Prostate gland (tissue), 2 donors: ENCODE results near the gene ALDOC. TPM values are rescaled to one million over a fixed set of nuclear protein-coding genes. Genes with fewer than 3 reads are reported as not detected.

Experiments used
- DNase-seq: peaks from one replicate; pipeline ENCODE4 v3.0.0-alpha.2; 2019; ENCODE audit warnings: low spot score
- H3K27ac ChIP-seq, 2 donors: fragments of 200-600 bp; sonication (generic); 2 replicates each; pipeline ENCODE4 v1.5.1; 2017 to 2019
- H3K27me3 ChIP-seq: fragments of 200-600 bp; sonication (generic); replicated peaks from 2 replicates; pipeline ENCODE4 v1.5.1; 2019; ENCODE audit not compliant: insufficient read depth
- H3K36me3 ChIP-seq, 2 donors: fragments of 200-600 bp; sonication (generic); 1 replicate in 1 of 2; 2 replicates in 1 of 2; pipeline versions ENCODE4 v1.5.1 to v1.8.1; 2017 to 2019
- H3K4me1 ChIP-seq: fragments of 200-600 bp; sonication (generic); replicated peaks from 2 replicates; pipeline ENCODE4 v1.5.1; 2019
- H3K4me3 ChIP-seq, 2 donors: fragments of 200-600 bp; sonication (generic); 2 replicates each; pipeline ENCODE4 v1.5.1; 2017 to 2019
- H3K9me3 ChIP-seq: fragments of 200-600 bp; sonication (generic); 2 replicates; pipeline ENCODE4 v1.5.1; 2017
- CTCF ChIP-seq, 4 experiments: fragments of 200-600 bp in 2 of 4; fragments of 450-650 bp in 2 of 4; sonication (generic) in 2 of 4; IDR thresholded peaks; 1 replicate in 3 of 4; 2 replicates in 1 of 4; pipeline ENCODE4 v1.5.1; 2016 to 2019; ENCODE audit warnings: antibody characterized with exemption in 4 of 4, mild to moderate bottlenecking in 2 of 4, moderate library complexity in 2 of 4
- POLR2A ChIP-seq: fragments of 450-650 bp; IDR thresholded peaks from one replicate; pipeline ENCODE4 v1.6.1; 2016; ENCODE audit warnings: antibody characterized with exemption, mild to moderate bottlenecking
- POLR2AphosphoS5 ChIP-seq: sonication (generic); formaldehyde crosslinking; IDR thresholded peaks from one replicate; pipeline ENCODE4 v1.6.1; 2017; ENCODE audit warnings: antibody characterized with exemption
- WGBS: methylation state at CpG from one replicate; pipeline ENCODE4 v1.1.5; 2018; 5-methylcytosine and 5-hydroxymethylcytosine counted together
- intact Hi-C: fragments of 100-400 bp; cut with DNase I; formaldehyde crosslinking; loops from one replicate; pipeline ENCODE4 v1.14.2; 2022
- total RNA-seq, 2 donors: library from RNA; depleted of rRNA; stranded (reverse); fragments of >200 nt; gene quantifications; one replicate each; pipeline ENCODE4 v1.1.0, GENCODE V29; 2016

The ALDOC gene
- total RNA-seq, 2 donors from 2014 or later: 49.5 to 55.0 TPM

- no peak overlapping the region for H3K4me3 ChIP-seq
- H3K9me3 ChIP-seq: no peaks in the 10 kb centered on the region
- no peaks in the 10 kb centered on the region for H3K36me3 ChIP-seq
- WGBS: 96% methylated on average over 9 of the region's 9 CpGs
- intact Hi-C loops: no loop called here
- peaks cover 6% of the 10 kb centered on the region for H3K4me1 ChIP-seq
- no peak for DNase-seq
- H3K27me3 ChIP-seq: no peaks in the 10 kb centered on the region
- TF ChIP-seq POLR2A (no peak), CTCF (IDR thresholded peaks at IDR 0.05) (no peak), POLR2AphosphoS5 (no peak)
- no peak overlapping the region for H3K27ac ChIP-seq
These were observed 3.2 kb downstream of the ALDOC start for GRCh38 chr17:28573521-28573920.

- Histone ChIP-seq H3K27me3 (no peaks in the 10 kb centered on the region), H3K4me1 (peaks cover 6% of the 10 kb centered on the region), H3K4me3 (no peak overlapping the region), H3K9me3 (no peaks in the 10 kb centered on the region), H3K36me3 (no peaks in the 10 kb centered on the region), H3K27ac (no peak overlapping the region)
- no peak for DNase-seq
- intact Hi-C loops: no loop called here
- TF ChIP-seq CTCF (IDR thresholded peaks at IDR 0.05) (no peak), POLR2A (no peak), POLR2AphosphoS5 (no peak)
These were observed 3.7 kb downstream of the ALDOC start for GRCh38 chr17:28573040-28573380.

- 75% methylated on average over 5 of the region's 5 CpGs for WGBS
- TF ChIP-seq POLR2AphosphoS5: no peak
- TF ChIP-seq POLR2A: no peak
- no peak for TF ChIP-seq CTCF (IDR thresholded peaks at IDR 0.05)
- H3K27ac ChIP-seq: peak overlapping the region; percentile 76 to 83
- H3K4me1 ChIP-seq: peaks cover 6% of the 10 kb centered on the region
- H3K9me3 ChIP-seq: no peaks in the 10 kb centered on the region
- H3K27me3 ChIP-seq: no peaks in the 10 kb centered on the region
- DNase-seq: no peak
- intact Hi-C loops: no loop called here
- H3K36me3 ChIP-seq: no peaks in the 10 kb centered on the region
- no peak overlapping the region for H3K4me3 ChIP-seq
These were observed 4.2 kb downstream of the ALDOC start for GRCh38 chr17:28572259-28573039.

- H3K9me3 ChIP-seq: no peaks in the 10 kb centered on the region
- TF ChIP-seq POLR2A (peak; percentile 94), POLR2AphosphoS5 (peak; percentile 96), CTCF (IDR thresholded peaks at IDR 0.05) (no peak)
- intact Hi-C loops: no loop called here
- H3K4me1 ChIP-seq: peaks cover 6% of the 10 kb centered on the region
- DNase-seq: peak; percentile 97
- under 1% methylated on average over 45 of the region's 49 CpGs for WGBS
- no peaks in the 10 kb centered on the region for H3K27me3 ChIP-seq
- H3K4me3 ChIP-seq: peak within 1 kb of the TSS; percentile 85 to 97
- H3K36me3 ChIP-seq: no peaks in the 10 kb centered on the region
- peak within 1 kb of the TSS; percentile 76 to 83 for H3K27ac ChIP-seq
These were observed 5.2 kb downstream of the ALDOC start, which contains the start of gene PIGS for GRCh38 chr17:28571361-28572122. PIGS (minus strand) TSS chr17:28571524; CDS start chr17:28571496, 28 bp downstream.
